ENCODE data around the gene ARHGDIA.

Gene ARHGDIA

GRCh38 chr17:81906476-81907218 lies 35.5 kb upstream of the ARHGDIA start:
- H3K4me1 Mint-ChIP-seq = peaks cover 5% of the 10 kb centered on the region
- DNase-seq = no peak

GRCh38 chr17:81905993-81906392 lies 34.9 kb upstream of the ARHGDIA start:
- peaks cover 5% of the 10 kb centered on the region for H3K36me3 Mint-ChIP-seq (ENCODE audit: low read depth)
- H3K4me3 Mint-ChIP-seq = no peak overlapping the region
- no peak for TF ChIP-seq CTCF (IDR thresholded peaks at IDR 0.05)
- H3K27ac Mint-ChIP-seq = no peak overlapping the region
- H3K9me3 Mint-ChIP-seq = no peaks in the 10 kb centered on the region
- peaks cover 10% of the 10 kb centered on the region for H3K4me1 Mint-ChIP-seq
- H3K27me3 Mint-ChIP-seq (ENCODE audit: low read depth, poor library complexity) = peaks cover 13% of the 10 kb centered on the region
- no peak for DNase-seq

More at GRCh38 chr17:81906476-81907218, 35.5 kb upstream of the ARHGDIA start:
- H3K9me3 Mint-ChIP-seq = no peaks in the 10 kb centered on the region
- H3K27me3 Mint-ChIP-seq (ENCODE audit: low read depth, poor library complexity) = peaks cover 7% of the 10 kb centered on the region
- no peak overlapping the region for H3K4me3 Mint-ChIP-seq
- H3K36me3 Mint-ChIP-seq (ENCODE audit: low read depth) = no peaks in the 10 kb centered on the region
- TF ChIP-seq CTCF (IDR thresholded peaks at IDR 0.05) = no peak
- no peak overlapping the region for H3K27ac Mint-ChIP-seq

- Mint-ChIP-seq H3K27me3 (ENCODE audit: low read depth, poor library complexity) (peaks cover 18% of the 10 kb centered on the region), H3K4me3 (no peak overlapping the region), H3K4me1 (peaks cover 14% of the 10 kb centered on the region), H3K9me3 (no peaks in the 10 kb centered on the region), H3K27ac (no peak overlapping the region), H3K36me3 (ENCODE audit: low read depth) (peaks cover 9% of the 10 kb centered on the region)
- DNase-seq = no peak
- TF ChIP-seq CTCF (IDR thresholded peaks at IDR 0.05) = no peak
Measured at GRCh38 chr17:81905424-81905875, 34.3 kb upstream of the ARHGDIA start.

- Mint-ChIP-seq H3K36me3 (ENCODE audit: low read depth) (peaks cover 14% of the 10 kb centered on the region), H3K27me3 (ENCODE audit: low read depth, poor library complexity) (peaks cover 23% of the 10 kb centered on the region), H3K27ac (no peak overlapping the region), H3K4me3 (no peak overlapping the region), H3K4me1 (peaks cover 10% of the 10 kb centered on the region), H3K9me3 (no peaks in the 10 kb centered on the region)
- TF ChIP-seq CTCF (IDR thresholded peaks at IDR 0.05) = no peak
- no peak for DNase-seq
Measured at GRCh38 chr17:81904600-81905423, 33.7 kb upstream of the ARHGDIA start.

- Mint-ChIP-seq H3K9me3 (no peaks in the 10 kb centered on the region), H3K4me3 (no peak overlapping the region)
Measured at GRCh38 chr17:81903896-81904599, 32.9 kb upstream of the ARHGDIA start.

More at GRCh38 chr17:81903896-81904599, 32.9 kb upstream of the ARHGDIA start:
- no peak for DNase-seq
- peaks cover 23% of the 10 kb centered on the region for H3K27me3 Mint-ChIP-seq (ENCODE audit: low read depth, poor library complexity)
- TF ChIP-seq CTCF (IDR thresholded peaks at IDR 0.05) = no peak
- H3K36me3 Mint-ChIP-seq (ENCODE audit: low read depth) = peaks cover 15% of the 10 kb centered on the region
- H3K4me1 Mint-ChIP-seq = peaks cover 8% of the 10 kb centered on the region
- no peak overlapping the region for H3K27ac Mint-ChIP-seq

All from nephron progenitor cell (in vitro differentiated cells).